ENCODE measurements around the gene TNFRSF12A.

GRCh38 chr16:3004319-3004718 lies 15.8 kb upstream of the TNFRSF12A start:
- no peak for TF ChIP-seq CTCF (IDR thresholded peaks at IDR 0.05)
- no peak for TF ChIP-seq JUN (CRISPR knock-in tag; IDR thresholded peaks at IDR 0.05)
- TF ChIP-seq, protein P1, sequence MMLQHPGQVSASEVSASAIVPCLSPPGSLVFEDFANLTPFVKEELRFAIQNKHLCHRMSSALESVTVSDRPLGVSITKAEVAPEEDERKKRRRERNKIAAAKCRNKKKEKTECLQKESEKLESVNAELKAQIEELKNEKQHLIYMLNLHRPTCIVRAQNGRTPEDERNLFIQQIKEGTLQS (CRISPR knock-in tag; conservative IDR thresholded peaks at IDR 0.05) = no peak
- TF ChIP-seq, protein P2, sequence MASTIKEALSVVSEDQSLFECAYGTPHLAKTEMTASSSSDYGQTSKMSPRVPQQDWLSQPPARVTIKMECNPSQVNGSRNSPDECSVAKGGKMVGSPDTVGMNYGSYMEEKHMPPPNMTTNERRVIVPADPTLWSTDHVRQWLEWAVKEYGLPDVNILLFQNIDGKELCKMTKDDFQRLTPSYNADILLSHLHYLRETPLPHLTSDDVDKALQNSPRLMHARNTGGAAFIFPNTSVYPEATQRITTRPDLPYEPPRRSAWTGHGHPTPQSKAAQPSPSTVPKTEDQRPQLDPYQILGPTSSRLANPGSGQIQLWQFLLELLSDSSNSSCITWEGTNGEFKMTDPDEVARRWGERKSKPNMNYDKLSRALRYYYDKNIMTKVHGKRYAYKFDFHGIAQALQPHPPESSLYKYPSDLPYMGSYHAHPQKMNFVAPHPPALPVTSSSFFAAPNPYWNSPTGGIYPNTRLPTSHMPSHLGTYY (CRISPR knock-in tag; IDR thresholded peaks at IDR 0.05) = no peak
- no peak for TF ChIP-seq ZNF232 (CRISPR knock-in tag; IDR thresholded peaks at IDR 0.05)
- no peak for TF ChIP-seq SMAD3 (CRISPR knock-in tag; IDR thresholded peaks at IDR 0.05; ENCODE audit: borderline replicate concordance)
- TF ChIP-seq ETV6 (CRISPR knock-in tag; IDR thresholded peaks at IDR 0.05) = no peak
